Measurements from ENCODE around the gene LRFN2.

The LRFN2 gene

DNA sequence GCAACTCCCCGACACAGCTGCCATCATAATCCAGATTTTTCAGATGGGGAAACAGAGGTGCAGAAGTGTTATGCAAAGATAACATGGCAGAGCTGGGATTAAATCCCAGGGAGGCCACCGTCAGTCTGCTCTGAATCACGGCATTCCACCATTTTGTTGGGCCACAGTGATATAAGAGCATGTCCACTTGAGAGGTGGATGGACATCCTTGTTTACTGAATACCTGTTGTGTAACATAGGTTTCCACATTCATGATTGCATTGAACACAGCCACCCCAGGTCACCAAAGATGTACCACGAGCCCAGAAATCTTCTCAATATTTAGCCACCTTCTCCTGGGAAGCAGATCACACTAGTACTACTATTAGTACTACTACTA lies 191.5 kb downstream of the LRFN2 start:
- DNase-seq: no peak

DNA sequence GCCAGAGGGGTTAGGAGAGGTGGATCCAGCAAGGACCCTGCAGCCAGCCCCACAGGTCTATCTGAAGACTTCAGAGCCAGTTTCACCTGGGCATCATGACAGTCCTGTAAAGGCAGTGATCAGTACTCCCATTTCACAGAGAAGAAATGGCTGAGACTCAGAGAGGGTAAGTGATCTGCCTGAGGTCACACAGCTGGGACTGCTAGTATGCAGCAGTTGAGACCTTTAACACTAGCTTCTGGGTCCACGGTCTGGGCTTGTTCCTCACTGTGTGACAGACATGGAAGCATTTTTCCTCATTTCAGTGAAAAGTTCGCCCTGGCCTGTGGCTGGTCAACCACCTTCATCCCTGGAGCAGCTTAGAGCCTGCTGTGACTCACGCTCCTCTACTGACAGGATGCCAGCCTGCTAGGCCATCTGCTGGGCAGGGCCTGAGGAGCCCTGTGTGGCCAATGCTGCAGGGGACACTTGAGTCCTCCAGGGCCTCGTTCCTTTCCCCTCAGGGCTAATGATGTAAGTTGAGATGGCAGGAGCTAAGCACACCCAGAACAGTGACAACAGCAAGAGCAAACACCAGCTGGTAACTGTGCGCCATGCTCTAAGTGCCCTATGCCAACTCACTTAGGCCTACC lies 192.0 kb downstream of the LRFN2 start:
- no peak for DNase-seq

DNA sequence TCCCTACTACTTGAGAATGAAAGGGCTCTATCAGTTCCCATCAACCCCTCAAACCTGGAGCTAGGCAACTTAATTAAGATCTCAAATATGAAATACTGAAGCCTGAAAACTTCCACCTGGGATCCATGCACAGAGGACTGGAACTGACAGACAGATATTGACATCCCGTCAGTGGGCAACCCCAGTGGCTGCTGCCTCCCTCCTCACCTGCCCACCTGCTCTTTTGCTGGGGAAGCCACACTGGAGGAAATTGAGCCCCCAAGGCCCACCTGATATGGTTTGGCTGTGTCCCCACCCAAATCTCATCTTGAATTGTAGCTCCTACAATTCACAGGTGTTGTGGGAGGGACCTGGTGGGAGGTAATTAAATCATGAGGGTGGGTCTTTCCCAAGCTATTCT lies 192.8 kb downstream of the LRFN2 start:
- DNase-seq: no peak

DNA sequence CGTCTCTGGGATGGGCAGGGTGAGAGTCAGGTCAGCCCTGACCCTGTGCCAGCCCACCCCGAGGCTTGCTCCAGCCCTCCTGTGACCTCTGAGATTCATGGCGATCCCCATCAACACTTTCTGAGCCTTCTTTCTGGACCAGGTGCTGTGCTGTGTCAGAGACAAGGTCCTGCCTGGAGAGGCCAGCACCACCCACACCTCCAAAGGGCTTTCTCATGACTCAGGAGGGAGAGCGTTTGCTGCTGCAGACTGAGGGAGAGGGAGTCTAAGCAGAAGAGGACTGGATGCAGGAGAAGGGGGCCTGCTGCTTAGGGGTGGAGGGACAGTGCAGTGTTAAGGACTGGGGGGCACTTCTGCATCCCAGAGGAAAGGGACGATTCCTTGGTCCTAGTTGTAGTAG lies 193.5 kb downstream of the LRFN2 start:
- no peak for DNase-seq

DNA sequence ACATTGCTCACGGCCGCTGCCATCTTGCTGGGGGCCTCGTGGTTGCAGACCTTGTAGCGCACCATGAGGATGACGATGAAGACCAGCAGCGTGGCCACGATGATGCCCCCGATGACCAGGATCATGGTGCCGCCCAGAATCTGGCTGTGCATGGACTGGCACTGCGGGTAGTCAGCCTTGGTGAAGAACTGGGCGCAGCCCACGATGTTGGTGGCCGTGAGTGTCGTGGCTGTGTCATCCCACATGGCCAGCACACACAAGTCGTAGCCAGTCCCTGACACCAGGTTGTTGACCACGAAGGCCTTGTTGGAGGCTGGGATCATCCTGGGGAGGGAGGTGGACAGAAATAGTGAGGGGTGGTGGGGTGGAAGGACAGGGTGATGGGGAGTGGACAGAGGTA lies 194.6 kb downstream of the LRFN2 start:
- DNase-seq: no peak

- DNase-seq: no peak
Measured at GRCh38 chr6:40391851-40392517, 195.2 kb downstream of the LRFN2 start.

GRCh38 chr6:40391086-40391485 lies 196.1 kb downstream of the LRFN2 start:
- DNase-seq: no peak

DNA sequence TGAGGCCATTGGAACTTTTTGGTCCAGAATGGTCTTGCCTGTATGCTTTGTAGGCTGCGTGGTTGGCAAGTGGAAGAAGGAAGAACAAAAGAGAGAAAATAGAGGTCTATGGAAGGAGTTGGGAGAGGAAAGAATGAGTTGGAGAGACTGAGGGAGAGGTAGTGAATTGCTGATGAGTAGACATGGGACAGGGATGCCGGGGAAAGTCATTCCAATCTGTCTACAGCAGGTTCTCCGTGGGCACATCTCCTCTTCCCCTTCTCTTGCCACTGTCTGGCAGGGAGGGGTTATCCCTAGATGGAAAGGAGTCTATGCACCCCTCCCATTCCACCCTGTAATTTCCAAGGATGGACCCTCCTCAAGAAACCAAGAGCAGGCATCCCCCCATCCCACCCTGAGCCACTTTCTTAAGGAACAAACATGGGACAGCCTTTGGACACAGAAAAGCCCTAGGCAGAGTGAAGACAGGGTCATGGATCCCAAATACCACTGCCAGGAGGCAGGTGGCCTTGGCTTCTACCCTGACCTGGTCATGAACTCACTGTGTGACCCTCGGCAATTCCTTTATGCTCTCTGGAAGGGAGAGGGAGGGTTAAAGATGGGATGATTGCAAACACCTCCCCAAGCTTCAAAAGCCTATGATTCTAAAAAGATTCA lies 196.9 kb downstream of the LRFN2 start:
- no peak for DNase-seq

DNA sequence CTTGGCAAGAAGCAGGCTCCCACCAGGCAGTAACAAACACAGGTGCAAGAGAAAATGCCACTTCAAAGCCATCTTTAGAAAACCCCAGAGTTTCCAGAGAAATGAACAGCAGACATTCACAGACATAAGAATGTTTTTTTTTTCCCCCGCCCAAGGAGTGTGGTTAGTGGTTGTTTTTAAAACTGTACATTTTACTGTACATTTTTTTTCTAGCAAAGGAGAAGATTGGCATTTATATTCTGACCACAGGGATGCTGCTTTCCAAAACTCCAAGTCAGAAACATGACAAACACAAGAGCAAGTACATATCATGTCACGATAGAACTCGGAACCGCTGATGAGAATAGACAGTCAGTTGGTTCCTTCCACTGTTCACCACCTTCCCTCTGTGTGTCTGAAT lies 197.9 kb downstream of the LRFN2 start:
- DNase-seq: no peak

- DNase-seq: no peak
Measured at GRCh38 chr6:40387871-40388264, 199.3 kb downstream of the LRFN2 start.

- DNase-seq: no peak
Measured at GRCh38 chr6:40387127-40387870, 199.9 kb downstream of the LRFN2 start.

- DNase-seq: no peak
Measured at GRCh38 chr6:40386200-40386599, 201.0 kb downstream of the LRFN2 start.

GRCh38 chr6:40383348-40384115 lies 203.6 kb downstream of the LRFN2 start:
- DNase-seq: no peak

DNA sequence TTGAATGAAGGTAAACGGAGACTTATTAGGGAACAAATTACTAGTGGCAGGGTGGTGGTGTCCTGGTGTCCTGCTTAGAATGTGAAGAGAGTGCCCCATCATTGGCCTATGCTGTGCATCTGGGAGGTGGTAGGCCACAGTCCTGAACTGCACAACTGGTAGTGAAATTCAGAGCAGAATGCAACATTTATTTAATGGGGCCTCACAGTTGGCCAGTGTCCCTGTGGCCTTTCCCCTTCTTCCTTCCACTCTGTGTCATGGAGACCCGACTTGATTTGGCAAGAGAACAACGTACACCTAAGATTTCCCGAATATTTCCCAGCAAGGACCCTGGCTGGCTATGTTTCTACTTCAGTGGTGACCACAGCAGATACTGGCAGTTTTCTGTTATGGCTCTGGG lies 206.9 kb downstream of the LRFN2 start:
- DNase-seq: no peak

DNA sequence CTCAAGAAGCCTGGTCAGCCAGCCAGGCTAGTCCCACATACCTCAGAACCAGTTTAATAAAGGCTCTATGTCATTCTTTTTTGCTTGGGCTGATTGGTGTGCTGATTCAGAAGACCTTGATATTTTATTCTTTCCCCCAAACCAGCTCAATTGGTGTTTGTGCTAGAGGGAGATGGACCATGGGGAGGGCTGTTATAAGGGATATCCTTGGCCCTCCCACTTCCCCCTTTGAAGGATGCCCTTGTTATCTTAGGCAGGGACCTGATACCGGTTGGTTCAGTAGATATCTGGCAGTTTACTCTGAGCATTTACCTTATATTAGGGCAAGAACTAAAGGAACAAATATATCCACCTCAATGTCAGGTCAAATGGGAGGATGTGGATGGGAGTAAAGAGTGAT lies 207.4 kb downstream of the LRFN2 start:
- no peak for DNase-seq

GRCh38 chr6:40378725-40379074 lies 208.5 kb downstream of the LRFN2 start:
- no peak for DNase-seq

- DNase-seq: no peak
Measured at GRCh38 chr6:40378071-40378724, 209.0 kb downstream of the LRFN2 start.

GRCh38 chr6:40377173-40377806 lies 209.9 kb downstream of the LRFN2 start:
- no peak for DNase-seq

DNA sequence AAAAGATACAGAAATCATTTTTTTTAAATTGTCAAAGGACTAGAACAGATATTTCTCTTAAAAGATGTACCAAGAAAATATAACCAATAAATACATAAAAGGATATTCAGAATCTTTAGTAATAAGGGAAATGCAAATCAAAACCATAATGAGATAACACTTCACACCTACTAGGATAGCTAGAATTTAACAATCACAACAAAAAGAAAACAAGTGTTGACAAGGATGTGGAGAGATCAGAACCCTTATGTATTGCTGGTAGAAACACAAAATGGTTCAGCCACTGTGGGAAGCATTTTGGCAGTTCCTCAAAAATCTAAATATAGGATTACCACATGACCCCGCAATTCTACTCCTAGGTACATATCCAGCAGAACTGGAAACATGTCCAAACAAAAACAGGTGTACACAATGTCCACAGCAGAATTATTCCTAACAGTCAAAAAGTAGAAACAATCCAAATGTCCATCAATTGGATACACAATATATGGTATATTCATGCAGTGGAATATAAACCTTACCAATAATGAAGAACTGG lies 211.0 kb downstream of the LRFN2 start:
- DNase-seq: no peak

DNA sequence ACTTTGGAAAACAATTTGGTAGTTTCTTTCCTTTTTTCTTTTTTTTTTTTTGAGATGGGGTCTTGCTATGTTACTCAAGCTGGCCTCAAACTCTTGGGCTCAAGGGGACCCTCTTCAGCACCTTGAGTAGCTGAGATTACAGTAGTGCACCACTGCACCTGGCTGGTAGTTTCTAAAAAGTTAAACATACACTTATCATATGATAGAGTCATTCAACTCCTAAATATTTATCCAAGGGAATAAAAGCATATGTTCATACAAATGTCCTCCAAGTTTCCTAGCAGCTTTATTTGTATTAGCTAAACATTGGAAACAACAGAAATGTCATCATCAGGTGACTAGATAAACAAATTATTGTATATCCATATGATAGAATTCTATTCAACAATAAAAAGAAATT lies 213.9 kb downstream of the LRFN2 start:
- no peak for DNase-seq

DNA sequence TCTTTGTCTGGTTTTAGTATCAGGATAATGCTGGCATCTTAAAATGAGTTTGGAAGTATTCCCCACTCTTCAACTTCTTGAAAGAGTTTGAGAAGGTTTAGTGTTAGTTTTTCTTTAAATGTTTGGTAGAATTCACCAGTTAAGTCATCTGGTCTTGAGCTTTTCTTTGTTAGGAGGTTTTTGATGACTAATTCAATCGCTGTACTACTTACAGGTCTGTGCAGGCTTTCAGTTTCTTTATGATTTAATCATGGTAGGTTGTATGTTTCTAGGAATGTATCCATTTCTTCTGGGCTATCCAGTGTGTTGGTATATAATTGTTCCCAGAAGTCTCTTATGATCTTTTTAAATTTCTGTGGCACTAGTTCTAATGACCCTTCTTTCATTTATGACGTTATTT lies 215.5 kb downstream of the LRFN2 start:
- no peak for DNase-seq

- no peak for DNase-seq
Measured at GRCh38 chr6:40371095-40371494, 216.1 kb downstream of the LRFN2 start.
